ENCODE measurements around the gene CEP128. TPM values are rescaled to one million over a fixed set of nuclear protein-coding genes. Genes with fewer than 3 reads are reported as not detected.

Gene CEP128
- polyA plus RNA-seq, 1 donor (not counting 4 experiments of a cell fraction or from before 2014, with no cell fraction given): 2.6 TPM

DNA sequence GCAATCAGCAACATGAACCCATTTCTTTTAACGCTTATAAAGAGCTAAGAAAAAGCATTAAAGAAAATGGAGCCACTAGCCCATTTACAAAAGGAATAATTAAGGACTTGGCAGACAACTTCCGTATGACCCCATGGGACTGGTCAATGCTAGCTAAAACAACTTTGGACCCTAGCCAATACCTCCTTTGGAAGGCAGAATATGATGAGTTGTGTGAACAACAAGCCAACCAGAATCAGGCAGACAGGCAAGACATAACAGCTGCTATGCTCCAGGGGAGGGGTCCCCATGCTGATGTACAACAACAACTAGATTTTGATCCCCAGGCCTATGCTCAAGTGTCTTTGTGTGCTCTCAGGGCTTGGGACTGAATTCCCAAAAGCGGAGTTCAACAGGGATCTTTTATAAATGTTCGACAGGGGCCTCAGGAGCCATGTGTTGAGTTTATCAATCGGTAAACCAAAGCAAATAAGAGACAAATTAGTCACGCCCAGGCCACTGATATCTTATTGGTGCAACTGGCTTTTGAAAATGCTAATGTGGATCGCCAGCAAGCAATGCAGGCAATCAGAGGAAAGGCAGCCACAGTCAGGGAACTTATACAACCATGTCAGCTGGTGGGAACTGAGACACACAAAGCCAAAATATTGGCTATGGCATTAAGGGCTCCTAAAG, 475.9 kb downstream of the CEP128 start:
- Histone ChIP-seq H3K4me3 (ENCODE audit: control insufficient read depth in 2 of 3, extremely low read depth in 1 of 3, insufficient read depth in 2 of 3, low read depth in 1 of 3, low read length in 3 of 3) (no peak overlapping the region), H3K9ac (ENCODE audit: control insufficient read depth, extremely low read depth, insufficient read depth, low read length) (no peak overlapping the region), H3K79me2 (ENCODE audit: control insufficient read depth, insufficient read depth, low read length) (no peaks in the 10 kb centered on the region), H2AFZ (ENCODE audit: control insufficient read depth, low read length) (no peak overlapping the region), H3K9me3 (ENCODE audit: control insufficient read depth, low read depth, low read length) (no peaks in the 10 kb centered on the region), H3K9me1 (ENCODE audit: control insufficient read depth, extremely low read depth, insufficient read depth, low read length) (no peaks in the 10 kb centered on the region), H3K27ac (ENCODE audit: control insufficient read depth, insufficient read depth, low read length) (no peak overlapping the region), H3K27me3 (ENCODE audit: control insufficient read depth, extremely low read depth, insufficient read depth, low read length) (no peaks in the 10 kb centered on the region), H3K4me2 (ENCODE audit: control insufficient read depth, extremely low read depth, insufficient read depth, low read depth, low read length) (no peak overlapping the region), H4K20me1 (ENCODE audit: control insufficient read depth, extremely low read depth, insufficient read depth, low read length) (no peaks in the 10 kb centered on the region), H3K4me1 (ENCODE audit: control insufficient read depth, extremely low read depth, insufficient read depth, low read length) (no peaks in the 10 kb centered on the region), H3K36me3 (ENCODE audit: control insufficient read depth in 2 of 2, extremely low read depth in 1 of 2, insufficient read depth in 2 of 2, low read length in 2 of 2) (no peaks in the 10 kb centered on the region)
- TF ChIP-seq EZH2 (IDR thresholded peaks at IDR 0.05; ENCODE audit: low read length): no peak
- TF ChIP-seq, protein P1, sequence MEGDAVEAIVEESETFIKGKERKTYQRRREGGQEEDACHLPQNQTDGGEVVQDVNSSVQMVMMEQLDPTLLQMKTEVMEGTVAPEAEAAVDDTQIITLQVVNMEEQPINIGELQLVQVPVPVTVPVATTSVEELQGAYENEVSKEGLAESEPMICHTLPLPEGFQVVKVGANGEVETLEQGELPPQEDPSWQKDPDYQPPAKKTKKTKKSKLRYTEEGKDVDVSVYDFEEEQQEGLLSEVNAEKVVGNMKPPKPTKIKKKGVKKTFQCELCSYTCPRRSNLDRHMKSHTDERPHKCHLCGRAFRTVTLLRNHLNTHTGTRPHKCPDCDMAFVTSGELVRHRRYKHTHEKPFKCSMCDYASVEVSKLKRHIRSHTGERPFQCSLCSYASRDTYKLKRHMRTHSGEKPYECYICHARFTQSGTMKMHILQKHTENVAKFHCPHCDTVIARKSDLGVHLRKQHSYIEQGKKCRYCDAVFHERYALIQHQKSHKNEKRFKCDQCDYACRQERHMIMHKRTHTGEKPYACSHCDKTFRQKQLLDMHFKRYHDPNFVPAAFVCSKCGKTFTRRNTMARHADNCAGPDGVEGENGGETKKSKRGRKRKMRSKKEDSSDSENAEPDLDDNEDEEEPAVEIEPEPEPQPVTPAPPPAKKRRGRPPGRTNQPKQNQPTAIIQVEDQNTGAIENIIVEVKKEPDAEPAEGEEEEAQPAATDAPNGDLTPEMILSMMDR (optimal IDR thresholded peaks at IDR 0.05 in 1 of 3, IDR thresholded peaks at IDR 0.05 in 1 of 3, conservative IDR thresholded peaks at IDR 0.05 in 1 of 3; ENCODE audit: extremely low read depth in 1 of 3, insufficient read depth in 2 of 3, low read length in 3 of 3): no peak
- DNase-seq (ENCODE audit: low read depth, low spot score): no peak
- peak; percentile 67 for FAIRE-seq
- dilution Hi-C loops (cut with MboI; ENCODE audit: extremely low pct_ligation_motif_present, low sequenced_read_pairs): no loop called here

DNA sequence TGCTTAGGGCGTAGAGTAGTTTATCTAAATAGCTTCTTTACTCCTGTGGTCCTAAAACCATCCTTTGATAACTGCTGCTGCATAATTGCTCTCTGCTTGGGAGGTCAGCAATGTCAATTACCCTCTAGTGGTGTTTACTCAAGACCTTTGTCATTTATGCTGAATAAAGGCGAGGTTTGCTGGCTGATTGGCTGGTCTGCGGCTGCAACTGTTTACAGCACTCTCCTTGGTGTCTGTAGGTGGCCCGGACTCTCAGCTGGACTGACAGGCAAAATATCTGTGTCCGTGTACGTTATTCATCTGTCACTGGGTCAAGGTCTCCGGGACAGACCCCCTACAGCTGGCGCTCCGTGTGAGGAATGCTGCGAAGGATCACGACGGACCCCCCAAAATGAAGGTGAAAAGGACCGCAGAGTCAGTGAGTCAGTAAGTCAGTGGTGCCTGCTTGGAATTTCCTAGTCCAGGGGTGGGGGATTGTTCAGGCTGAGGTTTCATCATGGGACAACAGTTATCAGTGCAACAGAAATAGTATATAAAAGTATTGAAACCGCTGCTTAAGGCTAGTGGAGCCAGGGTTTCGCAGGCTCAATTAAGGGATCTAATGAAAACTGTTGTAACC, 476.9 kb downstream of the CEP128 start:
- Histone ChIP-seq H3K4me2 (ENCODE audit: control insufficient read depth, extremely low read depth, insufficient read depth, low read depth, low read length) (no peak overlapping the region), H3K9ac (ENCODE audit: control insufficient read depth, extremely low read depth, insufficient read depth, low read length) (no peak overlapping the region), H3K27ac (ENCODE audit: control insufficient read depth, insufficient read depth, low read length) (no peak overlapping the region), H3K9me3 (ENCODE audit: control insufficient read depth, low read depth, low read length) (no peaks in the 10 kb centered on the region), H3K36me3 (ENCODE audit: control insufficient read depth in 2 of 2, extremely low read depth in 1 of 2, insufficient read depth in 2 of 2, low read length in 2 of 2) (no peaks in the 10 kb centered on the region), H3K4me1 (ENCODE audit: control insufficient read depth, extremely low read depth, insufficient read depth, low read length) (no peaks in the 10 kb centered on the region), H3K27me3 (ENCODE audit: control insufficient read depth, extremely low read depth, insufficient read depth, low read length) (no peaks in the 10 kb centered on the region), H4K20me1 (ENCODE audit: control insufficient read depth, extremely low read depth, insufficient read depth, low read length) (no peaks in the 10 kb centered on the region), H3K79me2 (ENCODE audit: control insufficient read depth, insufficient read depth, low read length) (no peaks in the 10 kb centered on the region), H3K9me1 (ENCODE audit: control insufficient read depth, extremely low read depth, insufficient read depth, low read length) (no peaks in the 10 kb centered on the region), H2AFZ (ENCODE audit: control insufficient read depth, low read length) (no peak overlapping the region), H3K4me3 (ENCODE audit: control insufficient read depth in 2 of 3, extremely low read depth in 1 of 3, insufficient read depth in 2 of 3, low read depth in 1 of 3, low read length in 3 of 3) (no peak overlapping the region)
- DNase-seq (ENCODE audit: low read depth, low spot score): no peak
- TF ChIP-seq EZH2 (IDR thresholded peaks at IDR 0.05; ENCODE audit: low read length): no peak
- no peak for FAIRE-seq
- dilution Hi-C loops (cut with MboI; ENCODE audit: extremely low pct_ligation_motif_present, low sequenced_read_pairs): no loop called here
